ENCODE results near the gene CGA.

Gene CGA

DNA sequence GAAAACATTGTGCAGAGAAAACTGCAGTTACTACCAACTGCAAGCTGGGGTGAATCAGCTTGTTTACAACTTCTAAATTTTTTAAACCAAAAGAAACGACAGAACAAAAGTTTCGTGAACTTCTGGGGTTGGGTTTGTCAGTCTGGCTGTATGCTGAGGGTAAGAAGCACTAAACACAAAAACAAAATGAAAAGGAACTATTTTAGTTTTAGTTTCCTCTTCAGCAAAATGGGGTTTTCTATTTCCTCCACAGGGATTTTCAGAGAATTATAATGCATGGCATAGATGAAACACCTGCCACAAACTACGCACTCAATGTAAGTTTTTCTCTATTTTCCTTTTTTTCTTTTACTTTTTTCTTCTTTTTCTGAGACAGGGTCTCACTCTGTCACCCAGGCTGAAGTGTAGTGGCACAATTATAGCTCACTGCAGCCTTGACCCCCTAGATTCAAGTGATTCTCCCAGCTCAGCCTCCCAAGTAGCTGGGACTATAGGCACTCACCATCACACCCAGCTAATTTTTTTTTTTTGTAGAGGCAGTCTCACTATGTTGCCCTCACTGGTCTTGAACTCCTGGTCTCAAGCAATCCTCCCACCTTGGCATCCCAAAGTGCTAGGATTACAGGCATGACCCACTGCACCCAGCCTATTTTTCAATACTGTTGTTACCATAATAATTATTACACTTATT is 40.6 kb downstream of the CGA start:
- no peak for DNase-seq (ENCODE audit: low read depth)
- no peak for TF ChIP-seq CTCF (conservative IDR thresholded peaks at IDR 0.05; ENCODE audit: low read depth, low read length)
- no peak overlapping the region for H3K4me3 ChIP-seq (ENCODE audit: low read depth, low read length)

DNA sequence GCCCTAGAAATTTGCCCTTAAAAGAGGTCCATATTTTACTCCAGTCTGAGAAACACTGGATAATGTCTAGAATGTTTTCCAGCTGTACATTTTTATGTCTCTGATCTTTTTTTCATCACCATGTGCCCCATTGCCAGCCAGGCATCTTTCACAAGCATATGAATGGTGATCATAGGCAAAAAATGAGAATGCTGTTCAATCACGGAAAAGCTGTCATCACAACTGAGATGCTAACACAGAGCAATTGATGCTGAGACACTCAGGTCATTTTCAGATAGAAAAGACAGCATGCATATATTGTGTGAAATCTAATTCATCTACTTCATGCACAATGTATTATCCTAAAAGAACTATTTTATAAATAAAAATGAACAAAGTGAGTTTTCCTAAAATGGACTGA is 41.6 kb downstream of the CGA start:
- no peak for TF ChIP-seq CTCF (conservative IDR thresholded peaks at IDR 0.05; ENCODE audit: low read depth, low read length)
- H3K4me3 ChIP-seq (ENCODE audit: low read depth, low read length) = no peak overlapping the region
- DNase-seq (ENCODE audit: low read depth) = no peak

DNA sequence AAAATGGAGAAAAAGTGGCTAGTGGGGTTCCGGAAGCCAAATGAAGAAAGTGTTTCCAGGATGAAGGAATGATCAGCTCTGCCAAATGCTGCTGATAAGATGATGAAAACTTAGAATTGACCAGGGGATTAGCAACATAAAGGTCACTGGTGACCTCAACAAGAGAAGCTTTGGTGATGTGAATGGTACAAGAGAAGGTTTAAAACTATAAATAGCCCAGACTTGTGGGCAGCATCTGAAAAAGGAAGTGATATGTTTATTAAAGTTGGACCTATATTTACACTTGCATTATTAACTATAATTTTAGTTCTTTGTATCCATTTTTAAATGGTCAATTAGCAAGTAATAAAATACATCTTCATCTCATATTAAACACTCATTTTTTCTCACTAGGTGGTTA is 45.1 kb downstream of the CGA start:
- no peak for DNase-seq (ENCODE audit: low read depth)
- TF ChIP-seq CTCF (conservative IDR thresholded peaks at IDR 0.05; ENCODE audit: low read depth, low read length) = no peak
- H3K4me3 ChIP-seq (ENCODE audit: low read depth, low read length) = no peak overlapping the region

DNA sequence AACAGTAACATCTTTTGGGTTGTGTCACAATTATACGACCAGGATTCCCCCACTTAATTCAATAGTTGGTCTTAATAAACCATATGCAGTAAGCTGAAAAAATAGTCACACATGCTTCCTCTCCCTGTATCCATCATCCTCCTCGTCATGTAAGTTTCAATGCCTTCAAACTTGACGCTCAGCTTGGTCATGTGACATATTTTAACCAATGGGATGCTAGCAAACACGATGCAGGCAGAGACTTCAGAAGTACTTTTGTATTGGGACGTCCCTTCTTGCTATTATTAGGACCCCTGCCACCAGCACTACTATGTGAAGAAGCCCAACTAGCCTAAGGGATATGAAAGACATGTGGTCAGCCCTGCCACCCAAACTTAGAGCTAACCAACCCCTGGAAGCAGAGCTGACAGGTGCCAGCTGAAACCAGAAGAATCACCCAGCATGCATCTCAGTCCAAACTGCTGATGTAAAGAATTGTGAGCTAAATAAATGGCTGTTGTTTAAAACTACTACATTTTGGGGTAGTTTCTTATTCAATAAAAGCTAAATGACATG is 49.3 kb downstream of the CGA start:
- no peak for DNase-seq (ENCODE audit: low read depth)
- no peak overlapping the region for H3K4me3 ChIP-seq (ENCODE audit: low read depth, low read length)
- TF ChIP-seq CTCF (conservative IDR thresholded peaks at IDR 0.05; ENCODE audit: low read depth, low read length) = no peak

DNA sequence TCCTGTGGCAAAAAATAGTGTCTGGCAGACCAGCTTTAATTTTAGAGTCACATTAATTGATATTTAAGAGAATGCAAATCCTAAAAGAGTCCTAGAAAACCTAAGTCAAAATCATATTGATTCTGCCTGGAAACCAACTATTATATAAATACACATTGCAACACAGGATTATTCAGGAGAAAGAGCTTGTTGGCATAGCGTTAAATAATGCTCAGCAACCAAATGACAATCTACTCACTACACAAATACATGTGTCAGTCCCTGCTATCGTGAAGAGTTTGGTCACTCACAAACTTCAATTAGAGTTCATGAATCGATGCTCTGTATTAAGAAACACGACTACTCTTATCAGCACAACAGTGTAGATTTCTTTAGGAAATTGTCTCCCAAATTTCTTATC is 54.2 kb downstream of the CGA start:
- TF ChIP-seq CTCF (conservative IDR thresholded peaks at IDR 0.05; ENCODE audit: low read depth, low read length) = no peak
- no peak overlapping the region for H3K4me3 ChIP-seq (ENCODE audit: low read depth, low read length)
- DNase-seq (ENCODE audit: low read depth) = no peak

Data from choroid plexus epithelial cell (primary cell).